PC-9 (cell line): ENCODE results near the gene SLC35G6.

Experiments
- EZH2 ChIP-seq: fragments of 200-600 bp; sonication (generic); IDR thresholded peaks from 2 replicates; pipeline ENCODE4 v1.8.0; 2017; ENCODE audit warnings: antibody characterized with exemption, low read depth
- TF ChIP-seq, protein P1 (sequence below): fragments of 200-600 bp; sonication (generic); conservative IDR thresholded peaks from 2 replicates; pipeline ENCODE4 v1.6.1; 2017; ENCODE audit warnings: mixed run types, antibody characterized with exemption, mild to moderate bottlenecking, moderate library complexity

DNA sequence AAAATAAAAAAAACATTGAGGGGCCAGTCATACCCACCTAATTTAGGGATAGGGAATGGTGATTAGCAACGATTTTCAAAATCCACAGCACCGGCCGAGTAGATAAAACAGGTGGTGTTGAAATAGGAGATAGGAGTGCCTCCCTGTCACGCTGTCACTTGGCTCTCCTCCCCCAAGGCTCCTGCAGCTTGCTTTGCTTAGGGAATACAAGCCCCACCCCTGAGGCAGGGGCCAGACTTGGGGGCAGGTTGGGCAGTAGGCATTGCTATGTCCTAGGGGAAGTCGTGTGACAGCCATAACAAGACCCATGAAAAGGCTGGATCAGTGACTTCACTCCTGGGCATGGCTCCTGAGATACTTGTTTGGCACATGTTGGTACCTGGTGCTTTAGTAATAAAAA, 28.7 kb downstream of the SLC35G6 start:
- TF ChIP-seq EZH2 = no peak
- TF ChIP-seq, protein P1, sequence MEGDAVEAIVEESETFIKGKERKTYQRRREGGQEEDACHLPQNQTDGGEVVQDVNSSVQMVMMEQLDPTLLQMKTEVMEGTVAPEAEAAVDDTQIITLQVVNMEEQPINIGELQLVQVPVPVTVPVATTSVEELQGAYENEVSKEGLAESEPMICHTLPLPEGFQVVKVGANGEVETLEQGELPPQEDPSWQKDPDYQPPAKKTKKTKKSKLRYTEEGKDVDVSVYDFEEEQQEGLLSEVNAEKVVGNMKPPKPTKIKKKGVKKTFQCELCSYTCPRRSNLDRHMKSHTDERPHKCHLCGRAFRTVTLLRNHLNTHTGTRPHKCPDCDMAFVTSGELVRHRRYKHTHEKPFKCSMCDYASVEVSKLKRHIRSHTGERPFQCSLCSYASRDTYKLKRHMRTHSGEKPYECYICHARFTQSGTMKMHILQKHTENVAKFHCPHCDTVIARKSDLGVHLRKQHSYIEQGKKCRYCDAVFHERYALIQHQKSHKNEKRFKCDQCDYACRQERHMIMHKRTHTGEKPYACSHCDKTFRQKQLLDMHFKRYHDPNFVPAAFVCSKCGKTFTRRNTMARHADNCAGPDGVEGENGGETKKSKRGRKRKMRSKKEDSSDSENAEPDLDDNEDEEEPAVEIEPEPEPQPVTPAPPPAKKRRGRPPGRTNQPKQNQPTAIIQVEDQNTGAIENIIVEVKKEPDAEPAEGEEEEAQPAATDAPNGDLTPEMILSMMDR = no peak
